K562 (cell line): Measurements from ENCODE around the gene PPP1R14D. TPM values are rescaled to one million over a fixed set of nuclear protein-coding genes. Genes with fewer than 3 reads are reported as not detected.

Experiments used
- CBX1 ChIP-seq: sonication (generic); IDR thresholded peaks from 2 replicates; pipeline ENCODE4 v1.6.1; 2016; ENCODE audit warnings: antibody characterized with exemption, low read depth, mild to moderate bottlenecking
- LEF1 ChIP-seq: fragments of 450-650 bp; IDR thresholded peaks from 2 replicates; pipeline ENCODE4 v1.6.1; 2016; ENCODE audit warnings: mild to moderate bottlenecking
- MTA1 ChIP-seq: fragments of 450-650 bp; IDR thresholded peaks from 2 replicates; pipeline ENCODE4 v1.6.1; 2017; ENCODE audit warnings: borderline replicate concordance
- MTF1 ChIP-seq: fragments of 250-450 bp; sonication (Bioruptor Pico); IDR thresholded peaks from 2 replicates; pipeline ENCODE4 v1.9.0; 2021; ENCODE audit warnings: moderate library complexity, mild to moderate bottlenecking, inconsistent platforms, borderline replicate concordance
- SIX5 ChIP-seq, 2 experiments: IDR thresholded peaks; 2 replicates each; pipeline ENCODE4 v1.6.1; 2011; ENCODE audit warnings: low read length in 2 of 2, borderline replicate concordance in 1 of 2, low read depth in 1 of 2, mild to moderate bottlenecking in 1 of 2, moderate library complexity in 1 of 2; ENCODE audit not compliant: insufficient read depth in 1 of 2
- SNIP1 ChIP-seq: fragments of 450-650 bp; IDR thresholded peaks from 2 replicates; pipeline ENCODE4 v1.7.1; 2017; ENCODE audit warnings: low read depth, mild to moderate bottlenecking
- SRSF3 ChIP-seq: fragments of 200-400 bp; formaldehyde crosslinking; IDR thresholded peaks from 2 replicates; pipeline ENCODE4 v1.6.1; 2016; ENCODE audit warnings: mild to moderate bottlenecking, low read length, moderate library complexity; ENCODE audit not compliant: insufficient read depth
- ZNF146 ChIP-seq: IDR thresholded peaks from one replicate; pipeline ENCODE4 v1.6.1; 2018; ENCODE audit warnings: missing compliant biosample characterization; ENCODE audit not compliant: unreplicated experiment
- ZNF316 ChIP-seq: fragments of 450-650 bp; IDR thresholded peaks from 2 replicates; pipeline ENCODE4 v1.6.1; 2016
- polyA plus RNA-seq, 8 experiments: library from polyadenylated mRNA; depleted of rRNA in 4 of 8; stranded (reverse) in 5 of 8; unstranded in 3 of 8; fragments of >200 nt; fragmentation: Nextera tagmentation in 2 of 8; fragmentation: Illumina TruSeq in 1 of 8; extraction: Ambion mirVana in 2 of 8; extraction: Trizol in 1 of 8; gene quantifications; 2 replicates each; pipeline versions ENCODE4 v1.2.1 to v1.2.3, GENCODE V29; 2011 to 2014; ENCODE audit warnings: inconsistent platforms in 1 of 8, missing spikeins in 1 of 8
- total RNA-seq, 7 experiments: library from RNA; depleted of rRNA in 6 of 7; stranded (reverse); fragments of >200 nt in 6 of 7; fragmentation: Illumina TruSeq in 2 of 7; extraction: Trizol in 2 of 7; gene quantifications; 2 replicates each; pipeline versions ENCODE4 v1.2.1 to v1.2.3, GENCODE V29; 2011 to 2021; ENCODE audit warnings: low replicate concordance in 1 of 7
- TF ChIP-seq, protein P1 (sequence below): fragments of 450-650 bp; formaldehyde crosslinking; IDR thresholded peaks from 2 replicates; pipeline ENCODE4 v1.4.0; 2022; ENCODE audit warnings: missing genetic modification characterization
- TF ChIP-seq, protein P2 (sequence below): fragments of 250-450 bp; sonication (Bioruptor Pico); IDR thresholded peaks from 2 replicates; pipeline ENCODE4 v1.8.0; 2022; ENCODE audit warnings: moderate library complexity, mild to moderate bottlenecking, inconsistent platforms
- TF ChIP-seq, protein P3 (sequence below), 3 experiments: IDR thresholded peaks in 2 of 3; conservative IDR thresholded peaks in 1 of 3; 2 replicates each; pipeline ENCODE4 v1.5.1; 2011 to 2012; ENCODE audit warnings: low read length in 3 of 3, mild to moderate bottlenecking in 3 of 3, control low read depth in 2 of 3, improper control_type of control experiment in 1 of 3, inconsistent platforms in 1 of 3, low read depth in 1 of 3, mixed read lengths in 1 of 3, moderate library complexity in 1 of 3; ENCODE audit not compliant: insufficient read depth in 2 of 3
- TF ChIP-seq, protein P4 (sequence below): fragments of 450-650 bp; formaldehyde crosslinking; IDR thresholded peaks from 2 replicates; pipeline ENCODE4 v1.4.0; 2020; ENCODE audit warnings: mild to moderate bottlenecking, moderate library complexity
- TF ChIP-seq, protein P5 (sequence below): IDR thresholded peaks from 2 replicates; pipeline ENCODE4 v1.6.1; 2012; ENCODE audit warnings: low read depth, low read length, improper control_type of control experiment, borderline replicate concordance
- TF ChIP-seq, protein P6 (sequence below): fragments of 200-800 bp; sonication (Bioruptor generic); IDR thresholded peaks from 2 replicates; pipeline ENCODE4 v1.6.1; 2017; ENCODE audit warnings: missing genetic modification characterization, missing compliant biosample characterization
- TF ChIP-seq, protein P7 (sequence below): fragments of 450-650 bp; IDR thresholded peaks from 2 replicates; pipeline ENCODE4 v1.7.0; 2016; ENCODE audit warnings: borderline replicate concordance

PPP1R14D gene
- total and polyA plus RNA-seq, 9 of the 15 experiments (the other 6 are each of a cell fraction or from before 2014, with no cell fraction given) = 0.11 to 0.18 TPM; not detected in 7

DNA sequence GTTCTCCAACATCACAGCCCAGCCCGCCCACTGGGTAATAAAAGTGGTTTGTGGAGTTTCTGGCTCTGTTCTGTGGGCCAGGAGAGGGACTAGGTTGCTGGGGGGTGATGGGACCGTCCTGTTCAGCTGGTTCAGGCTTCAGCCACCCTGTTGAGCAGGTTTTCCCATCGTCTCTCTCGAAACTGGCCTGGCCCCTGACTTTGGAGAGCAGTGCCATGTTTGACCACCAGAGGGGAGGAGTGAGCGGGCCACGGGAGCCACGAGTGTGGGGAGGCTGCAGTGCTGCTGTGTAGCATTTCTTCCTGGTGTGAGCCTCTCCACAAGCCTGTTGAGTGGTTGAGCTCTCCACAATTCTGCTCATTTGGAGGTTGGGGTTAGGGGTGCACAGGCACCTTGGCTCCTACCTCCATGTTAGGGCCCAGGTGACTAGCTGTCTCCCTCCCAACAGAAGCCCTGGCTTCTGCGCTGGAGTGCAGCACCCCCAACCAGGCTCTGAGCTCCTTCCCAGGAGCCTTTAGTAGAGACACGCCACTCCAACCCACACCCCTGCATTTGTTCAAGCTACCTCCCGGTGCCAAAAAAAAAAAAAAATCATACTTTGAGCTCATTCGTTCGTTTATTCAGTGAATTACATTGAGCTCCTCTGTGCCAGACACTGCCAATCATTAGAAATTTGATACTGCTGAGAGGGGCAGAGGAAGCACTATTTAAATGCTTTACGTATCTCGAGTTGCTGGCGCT lies 29.3 kb upstream of the PPP1R14D start (continued):
- TF ChIP-seq, protein P1, sequence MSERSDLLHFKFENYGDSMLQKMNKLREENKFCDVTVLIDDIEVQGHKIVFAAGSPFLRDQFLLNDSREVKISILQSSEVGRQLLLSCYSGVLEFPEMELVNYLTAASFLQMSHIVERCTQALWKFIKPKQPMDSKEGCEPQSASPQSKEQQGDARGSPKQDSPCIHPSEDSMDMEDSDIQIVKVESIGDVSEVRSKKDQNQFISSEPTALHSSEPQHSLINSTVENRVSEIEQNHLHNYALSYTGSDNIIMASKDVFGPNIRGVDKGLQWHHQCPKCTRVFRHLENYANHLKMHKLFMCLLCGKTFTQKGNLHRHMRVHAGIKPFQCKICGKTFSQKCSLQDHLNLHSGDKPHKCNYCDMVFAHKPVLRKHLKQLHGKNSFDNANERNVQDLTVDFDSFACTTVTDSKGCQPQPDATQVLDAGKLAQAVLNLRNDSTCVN (CRISPR knock-in tag) = 0 out of 2 replicates have a peak, but pooled peaks have one; percentile 42
- TF ChIP-seq, protein P2, sequence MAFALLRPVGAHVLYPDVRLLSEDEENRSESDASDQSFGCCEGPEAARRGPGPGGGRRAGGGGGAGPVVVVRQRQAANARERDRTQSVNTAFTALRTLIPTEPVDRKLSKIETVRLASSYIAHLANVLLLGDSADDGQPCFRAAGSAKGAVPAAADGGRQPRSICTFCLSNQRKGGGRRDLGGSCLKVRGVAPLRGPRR (CRISPR knock-in tag) = no peak
- no peak for TF ChIP-seq CBX1
- TF ChIP-seq, protein P3, sequence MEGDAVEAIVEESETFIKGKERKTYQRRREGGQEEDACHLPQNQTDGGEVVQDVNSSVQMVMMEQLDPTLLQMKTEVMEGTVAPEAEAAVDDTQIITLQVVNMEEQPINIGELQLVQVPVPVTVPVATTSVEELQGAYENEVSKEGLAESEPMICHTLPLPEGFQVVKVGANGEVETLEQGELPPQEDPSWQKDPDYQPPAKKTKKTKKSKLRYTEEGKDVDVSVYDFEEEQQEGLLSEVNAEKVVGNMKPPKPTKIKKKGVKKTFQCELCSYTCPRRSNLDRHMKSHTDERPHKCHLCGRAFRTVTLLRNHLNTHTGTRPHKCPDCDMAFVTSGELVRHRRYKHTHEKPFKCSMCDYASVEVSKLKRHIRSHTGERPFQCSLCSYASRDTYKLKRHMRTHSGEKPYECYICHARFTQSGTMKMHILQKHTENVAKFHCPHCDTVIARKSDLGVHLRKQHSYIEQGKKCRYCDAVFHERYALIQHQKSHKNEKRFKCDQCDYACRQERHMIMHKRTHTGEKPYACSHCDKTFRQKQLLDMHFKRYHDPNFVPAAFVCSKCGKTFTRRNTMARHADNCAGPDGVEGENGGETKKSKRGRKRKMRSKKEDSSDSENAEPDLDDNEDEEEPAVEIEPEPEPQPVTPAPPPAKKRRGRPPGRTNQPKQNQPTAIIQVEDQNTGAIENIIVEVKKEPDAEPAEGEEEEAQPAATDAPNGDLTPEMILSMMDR (IDR thresholded peaks at IDR 0.05 in 2 of 3, conservative IDR thresholded peaks at IDR 0.05 in 1 of 3; ENCODE audit: insufficient read depth in 2 of 3, low read depth in 1 of 3, low read length in 3 of 3) = peak; percentile 94 to 98 (median 95)
- TF ChIP-seq, protein P4, sequence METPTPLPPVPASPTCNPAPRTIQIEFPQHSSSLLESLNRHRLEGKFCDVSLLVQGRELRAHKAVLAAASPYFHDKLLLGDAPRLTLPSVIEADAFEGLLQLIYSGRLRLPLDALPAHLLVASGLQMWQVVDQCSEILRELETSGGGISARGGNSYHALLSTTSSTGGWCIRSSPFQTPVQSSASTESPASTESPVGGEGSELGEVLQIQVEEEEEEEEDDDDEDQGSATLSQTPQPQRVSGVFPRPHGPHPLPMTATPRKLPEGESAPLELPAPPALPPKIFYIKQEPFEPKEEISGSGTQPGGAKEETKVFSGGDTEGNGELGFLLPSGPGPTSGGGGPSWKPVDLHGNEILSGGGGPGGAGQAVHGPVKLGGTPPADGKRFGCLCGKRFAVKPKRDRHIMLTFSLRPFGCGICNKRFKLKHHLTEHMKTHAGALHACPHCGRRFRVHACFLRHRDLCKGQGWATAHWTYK = peak; percentile 97
- no peak for TF ChIP-seq MTF1 (CRISPR knock-in tag)
- no peak for TF ChIP-seq SRSF3
- no peak for TF ChIP-seq MTA1
- no peak for TF ChIP-seq LEF1
- TF ChIP-seq, protein P5, sequence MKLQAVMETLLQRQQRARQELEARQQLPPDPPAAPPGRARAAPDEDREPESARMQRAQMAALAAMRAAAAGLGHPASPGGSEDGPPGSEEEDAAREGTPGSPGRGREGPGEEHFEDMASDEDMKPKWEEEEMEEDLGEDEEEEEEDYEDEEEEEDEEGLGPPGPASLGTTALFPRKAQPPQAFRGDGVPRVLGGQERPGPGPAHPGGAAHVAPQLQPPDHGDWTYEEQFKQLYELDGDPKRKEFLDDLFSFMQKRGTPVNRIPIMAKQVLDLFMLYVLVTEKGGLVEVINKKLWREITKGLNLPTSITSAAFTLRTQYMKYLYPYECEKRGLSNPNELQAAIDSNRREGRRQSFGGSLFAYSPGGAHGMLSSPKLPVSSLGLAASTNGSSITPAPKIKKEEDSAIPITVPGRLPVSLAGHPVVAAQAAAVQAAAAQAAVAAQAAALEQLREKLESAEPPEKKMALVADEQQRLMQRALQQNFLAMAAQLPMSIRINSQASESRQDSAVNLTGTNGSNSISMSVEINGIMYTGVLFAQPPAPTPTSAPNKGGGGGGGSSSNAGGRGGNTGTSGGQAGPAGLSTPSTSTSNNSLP = no peak
- no peak for TF ChIP-seq SIX5 (IDR thresholded peaks at IDR 0.05; ENCODE audit: borderline replicate concordance in 1 of 2, insufficient read depth in 1 of 2, low read depth in 1 of 2, low read length in 2 of 2)
- TF ChIP-seq, protein P6, sequence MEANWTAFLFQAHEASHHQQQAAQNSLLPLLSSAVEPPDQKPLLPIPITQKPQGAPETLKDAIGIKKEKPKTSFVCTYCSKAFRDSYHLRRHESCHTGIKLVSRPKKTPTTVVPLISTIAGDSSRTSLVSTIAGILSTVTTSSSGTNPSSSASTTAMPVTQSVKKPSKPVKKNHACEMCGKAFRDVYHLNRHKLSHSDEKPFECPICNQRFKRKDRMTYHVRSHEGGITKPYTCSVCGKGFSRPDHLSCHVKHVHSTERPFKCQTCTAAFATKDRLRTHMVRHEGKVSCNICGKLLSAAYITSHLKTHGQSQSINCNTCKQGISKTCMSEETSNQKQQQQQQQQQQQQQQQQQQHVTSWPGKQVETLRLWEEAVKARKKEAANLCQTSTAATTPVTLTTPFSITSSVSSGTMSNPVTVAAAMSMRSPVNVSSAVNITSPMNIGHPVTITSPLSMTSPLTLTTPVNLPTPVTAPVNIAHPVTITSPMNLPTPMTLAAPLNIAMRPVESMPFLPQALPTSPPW (CRISPR knock-in tag) = peak; percentile 29; the same call in 1 of the 2 replicates
- TF ChIP-seq SNIP1 = no peak
- TF ChIP-seq ZNF316 = no peak
- TF ChIP-seq, protein P7, sequence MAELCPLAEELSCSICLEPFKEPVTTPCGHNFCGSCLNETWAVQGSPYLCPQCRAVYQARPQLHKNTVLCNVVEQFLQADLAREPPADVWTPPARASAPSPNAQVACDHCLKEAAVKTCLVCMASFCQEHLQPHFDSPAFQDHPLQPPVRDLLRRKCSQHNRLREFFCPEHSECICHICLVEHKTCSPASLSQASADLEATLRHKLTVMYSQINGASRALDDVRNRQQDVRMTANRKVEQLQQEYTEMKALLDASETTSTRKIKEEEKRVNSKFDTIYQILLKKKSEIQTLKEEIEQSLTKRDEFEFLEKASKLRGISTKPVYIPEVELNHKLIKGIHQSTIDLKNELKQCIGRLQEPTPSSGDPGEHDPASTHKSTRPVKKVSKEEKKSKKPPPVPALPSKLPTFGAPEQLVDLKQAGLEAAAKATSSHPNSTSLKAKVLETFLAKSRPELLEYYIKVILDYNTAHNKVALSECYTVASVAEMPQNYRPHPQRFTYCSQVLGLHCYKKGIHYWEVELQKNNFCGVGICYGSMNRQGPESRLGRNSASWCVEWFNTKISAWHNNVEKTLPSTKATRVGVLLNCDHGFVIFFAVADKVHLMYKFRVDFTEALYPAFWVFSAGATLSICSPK = no peak
- no peak for TF ChIP-seq ZNF146 (CRISPR knock-in tag)
